ENCODE results near the gene FRY.
A peak's percentile ranks its signal among the peaks of the same experiment; 100 is the strongest.

The FRY gene

DNA sequence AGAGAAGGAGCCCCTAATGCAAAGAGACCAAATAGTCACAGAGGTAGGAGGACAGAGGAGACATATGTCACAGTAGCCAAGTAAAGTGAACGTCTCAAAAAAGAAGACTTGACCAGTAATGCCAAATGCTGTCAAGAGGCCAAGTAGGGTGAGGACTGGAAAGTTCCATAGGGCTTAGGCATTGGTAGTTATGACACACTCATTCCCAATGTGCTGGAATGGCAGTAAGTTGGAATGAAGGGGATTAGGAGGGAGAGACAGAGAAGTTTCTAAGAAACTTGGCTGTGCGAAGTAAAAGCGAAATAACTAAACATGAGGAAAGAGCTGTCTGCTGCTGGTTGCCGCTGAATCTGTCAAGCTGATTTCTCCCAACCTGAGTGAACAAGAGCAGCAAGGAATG, 14.9 kb upstream of the FRY start:
- DNase-seq (ENCODE audit: low spot score), result no peak

DNA sequence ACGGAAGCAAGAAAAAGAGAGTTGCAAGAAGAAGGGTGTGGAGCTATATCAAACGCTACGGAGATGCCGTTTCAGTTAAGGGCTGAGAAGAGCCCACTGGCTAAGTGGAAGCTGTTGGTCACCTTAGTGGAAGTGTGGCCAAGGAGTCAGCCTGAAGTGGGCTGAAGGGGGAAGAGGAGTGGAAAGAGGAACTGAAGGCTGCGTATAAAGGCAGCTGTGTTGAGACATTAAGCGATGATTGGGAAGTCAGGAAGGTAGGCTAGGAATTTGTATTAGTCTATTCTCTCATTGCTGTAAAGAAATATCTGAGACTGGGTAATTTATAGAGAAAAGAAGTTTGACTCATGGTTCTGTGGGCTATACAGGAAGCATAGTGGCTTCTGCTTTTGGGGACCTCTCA, 14.1 kb upstream of the FRY start:
- no peak for DNase-seq (ENCODE audit: low spot score)

DNA sequence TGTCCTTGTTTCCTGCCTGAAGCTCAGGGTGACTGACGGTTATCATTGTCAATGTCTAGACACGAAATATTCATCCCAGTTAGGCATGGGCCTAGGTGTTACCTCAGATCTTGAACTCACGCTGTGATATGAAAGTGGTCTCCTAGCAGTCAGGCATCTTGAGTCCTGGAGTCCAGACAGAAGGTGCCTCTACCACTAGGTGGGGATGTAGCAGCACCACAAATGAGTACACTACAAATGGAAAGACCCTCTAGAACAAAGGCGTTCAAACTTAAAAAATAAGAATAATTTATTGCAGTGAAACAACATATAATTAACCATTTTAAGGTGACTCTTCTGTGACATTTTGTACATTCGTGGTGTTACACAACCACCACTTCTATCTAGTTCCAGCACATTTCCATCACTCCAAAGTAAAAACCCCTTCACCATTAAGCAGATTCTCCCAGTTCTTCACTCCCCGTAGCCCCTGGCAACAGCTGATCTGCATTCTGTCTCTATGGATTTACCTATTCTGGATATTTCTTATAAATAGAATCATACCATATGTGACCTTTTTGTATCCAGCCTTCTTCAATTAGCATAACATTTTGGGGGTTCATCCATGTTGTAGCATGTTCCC, 11.9 kb upstream of the FRY start:
- DNase-seq (ENCODE audit: low spot score), result peak; percentile 63

DNA sequence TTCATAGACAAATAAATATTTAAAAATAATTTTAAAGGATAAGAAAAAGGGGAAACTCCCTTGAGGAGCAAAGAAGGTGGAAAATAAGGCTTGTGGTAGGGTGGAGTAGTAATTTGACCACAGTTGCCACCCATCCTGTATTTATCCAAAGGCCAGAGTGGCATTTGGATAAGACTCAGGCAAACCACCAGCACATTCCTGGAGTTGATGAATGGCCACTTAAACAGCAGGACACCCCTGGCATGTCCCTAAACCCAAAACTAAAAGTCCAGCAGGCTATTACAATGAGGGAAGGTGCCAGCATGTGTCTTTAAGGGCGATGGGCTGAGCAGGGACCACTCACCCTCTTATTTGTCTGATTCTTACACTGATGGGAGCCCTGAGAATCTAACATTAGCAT, 9.8 kb upstream of the FRY start:
- no peak for DNase-seq (ENCODE audit: low spot score)

DNA sequence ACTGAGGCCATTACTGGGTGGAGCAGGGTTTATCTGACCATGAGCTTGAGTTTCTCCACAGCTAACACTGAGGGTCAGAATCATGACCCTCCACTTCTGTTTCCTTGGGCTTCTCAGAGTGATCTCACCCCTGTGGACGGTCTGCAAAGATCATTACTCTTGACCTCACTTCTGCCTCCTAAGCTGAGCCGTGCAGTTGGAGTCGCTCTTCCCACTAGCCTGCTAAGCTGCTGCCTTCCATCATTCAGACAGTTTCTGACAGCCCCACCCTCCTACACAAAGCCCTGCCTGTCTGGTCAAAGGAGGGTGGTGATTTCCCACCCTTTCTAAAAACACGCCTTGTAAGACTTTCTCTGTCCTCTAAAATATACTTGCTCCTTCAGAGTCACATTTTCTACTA, 9.3 kb upstream of the FRY start:
- DNase-seq (ENCODE audit: low spot score), result no peak

DNA sequence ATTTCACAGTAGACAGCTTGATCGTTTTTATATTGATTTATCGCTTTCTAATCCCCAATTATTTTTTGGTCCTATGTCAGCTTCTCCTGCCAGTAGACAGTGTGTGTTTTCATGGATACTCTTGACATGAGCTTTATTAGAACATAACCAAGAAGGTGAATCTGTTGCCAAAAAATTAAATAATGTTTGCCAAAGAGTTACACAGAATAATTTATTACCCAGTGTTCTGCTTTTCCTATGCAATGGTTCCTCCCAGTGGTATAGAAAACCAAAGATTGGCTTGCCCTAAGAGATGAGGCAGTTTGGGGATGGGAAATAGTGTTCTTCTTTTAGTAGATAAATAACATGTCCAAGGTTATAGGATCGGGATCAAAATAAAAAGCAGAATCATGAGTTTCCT, 8.5 kb upstream of the FRY start:
- no peak for DNase-seq (ENCODE audit: low spot score)

DNA sequence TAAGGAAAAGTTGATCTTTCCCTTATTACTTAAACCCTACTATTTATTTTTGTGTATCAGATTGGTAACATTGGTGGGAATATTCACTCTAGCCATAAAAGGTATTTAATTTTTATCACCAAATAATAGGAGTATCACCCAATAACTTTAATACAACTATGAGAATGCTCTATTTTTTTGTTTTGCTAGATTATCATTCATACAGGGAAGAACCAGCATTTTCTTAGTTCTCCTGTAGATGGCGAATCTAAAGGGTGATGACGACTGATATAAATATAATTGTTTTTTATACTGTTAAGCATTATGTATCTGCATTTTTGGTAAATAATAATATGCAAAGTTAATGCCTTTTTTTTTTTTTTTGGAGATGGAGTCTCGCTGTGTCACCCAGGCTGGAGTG, 7.9 kb upstream of the FRY start:
- no peak for DNase-seq (ENCODE audit: low spot score)

DNA sequence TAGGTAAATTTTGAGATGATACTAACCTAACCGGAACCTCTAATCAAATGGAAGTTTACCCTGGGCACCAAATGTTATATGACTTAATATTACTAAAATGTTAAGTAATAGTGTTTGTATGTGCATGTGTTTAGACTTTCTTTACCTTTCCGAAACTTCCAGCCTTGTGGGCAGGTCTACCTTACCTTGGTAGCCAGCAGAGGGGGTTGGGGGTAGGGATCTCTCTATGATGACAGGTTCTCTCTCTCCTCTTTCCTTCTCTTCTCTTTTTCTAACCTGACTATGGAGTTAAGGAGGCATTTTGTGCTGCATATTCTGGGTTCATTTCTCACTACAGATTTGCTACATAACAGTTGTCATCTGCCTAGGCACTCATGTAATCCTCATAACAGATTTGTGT, 6.8 kb upstream of the FRY start:
- DNase-seq (ENCODE audit: low spot score), result no peak

DNA sequence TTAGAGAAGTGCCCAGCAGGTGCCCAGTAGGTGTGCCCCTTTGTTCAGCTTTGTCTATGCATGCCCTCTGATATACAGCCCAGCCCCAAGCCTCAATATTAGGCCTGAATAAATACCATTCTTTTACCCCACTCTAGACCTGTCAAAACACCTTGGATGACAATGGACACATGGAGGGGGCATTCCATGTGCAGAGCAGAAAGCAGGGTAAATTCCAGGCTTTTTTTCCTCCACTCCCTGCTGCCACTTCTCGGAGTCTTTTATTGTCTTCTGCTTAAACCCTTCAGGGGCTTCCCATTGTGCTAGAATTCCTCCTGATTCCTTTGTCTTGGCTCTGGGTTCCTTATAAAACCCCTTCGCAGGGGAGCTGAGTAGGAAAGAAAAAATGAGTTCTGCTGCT, 5.8 kb upstream of the FRY start:
- DNase-seq (ENCODE audit: low spot score), result no peak

DNA sequence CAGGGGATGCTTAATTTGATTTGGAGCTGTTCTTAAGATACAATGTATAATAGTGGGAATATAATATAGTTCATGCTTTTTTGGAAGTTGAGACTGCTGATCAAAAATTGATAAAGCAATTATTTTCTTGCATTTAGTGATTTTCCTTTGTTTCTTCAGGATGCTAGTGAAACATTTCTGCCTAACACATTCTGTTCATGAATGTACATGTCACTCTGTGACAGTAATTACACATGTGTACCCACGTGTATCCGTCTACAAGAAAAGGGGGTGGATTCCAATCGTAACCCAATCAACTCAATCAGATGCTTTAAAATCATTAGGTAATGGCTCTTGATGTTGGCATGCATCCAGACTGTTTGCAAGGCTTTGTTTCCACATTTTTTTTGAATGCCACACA, 5.0 kb upstream of the FRY start:
- no peak for DNase-seq (ENCODE audit: low spot score)

DNA sequence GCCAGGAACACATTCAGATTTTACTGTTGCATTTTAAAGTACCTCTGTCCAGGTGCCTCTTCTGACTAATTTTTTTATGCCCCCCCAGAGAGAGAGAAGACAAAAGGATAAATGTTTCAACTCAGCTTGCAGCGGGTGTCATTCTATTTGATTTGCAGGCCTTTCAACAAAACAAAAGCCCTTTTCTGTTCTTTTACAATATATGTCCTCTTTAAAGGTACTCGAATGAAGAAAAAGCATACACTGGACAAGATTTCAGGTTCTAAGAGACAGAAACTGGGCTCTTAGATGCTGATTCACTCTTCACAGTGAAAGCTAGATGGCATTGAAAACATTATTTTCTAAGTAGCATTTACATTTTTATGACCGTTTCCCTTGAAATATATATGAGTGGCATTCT, 2.9 kb upstream of the FRY start:
- DNase-seq (ENCODE audit: low spot score), result no peak

DNA sequence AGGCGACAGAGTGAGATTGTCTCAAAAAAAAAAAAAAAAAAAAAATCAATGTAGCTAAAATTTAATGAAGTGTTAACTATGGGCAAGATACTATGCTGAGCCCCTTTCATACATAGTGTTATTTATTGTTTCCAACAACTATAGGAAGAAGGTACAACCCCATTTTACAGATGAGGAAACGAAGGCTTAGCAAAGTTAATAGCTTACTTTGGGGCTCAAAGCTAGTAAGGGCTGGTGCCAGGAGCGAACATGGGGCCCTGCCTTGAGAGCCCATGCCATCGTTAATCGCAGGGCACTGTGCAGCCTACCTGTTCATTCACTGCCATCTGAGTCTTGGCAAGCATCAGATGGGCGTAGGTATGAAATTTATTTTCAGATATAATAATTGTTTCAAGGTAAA, 1.9 kb upstream of the FRY start:
- DNase-seq (ENCODE audit: low spot score), result no peak

DNA sequence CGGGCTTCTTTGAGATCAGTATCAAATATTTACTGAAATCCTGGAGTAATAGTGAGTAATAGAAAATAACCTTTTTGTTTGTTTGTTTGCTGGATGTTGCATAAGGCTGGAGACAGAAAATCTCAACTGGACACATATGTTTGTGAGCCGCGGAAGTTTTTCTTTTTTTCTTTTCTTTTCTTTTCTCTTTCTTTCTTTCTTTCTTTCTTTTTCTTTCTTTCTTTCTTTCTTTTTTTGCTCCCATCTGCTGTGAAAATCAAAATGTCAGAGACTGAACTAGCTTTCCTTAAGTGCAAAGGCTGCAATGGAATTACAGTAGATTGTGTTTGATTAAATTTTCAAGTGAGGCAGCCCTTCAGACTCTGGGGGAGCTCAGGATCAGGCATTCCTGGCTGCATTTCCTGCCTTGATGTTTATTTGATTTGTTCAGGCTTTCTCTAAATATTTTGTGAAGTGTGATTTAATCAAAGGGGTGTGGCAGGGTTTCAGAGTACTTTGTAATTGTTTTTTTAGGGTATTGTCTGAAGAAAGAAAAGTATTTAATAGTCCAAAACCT, 319 bp downstream of the FRY start:
- DNase-seq (ENCODE audit: low spot score), result no peak

DNA sequence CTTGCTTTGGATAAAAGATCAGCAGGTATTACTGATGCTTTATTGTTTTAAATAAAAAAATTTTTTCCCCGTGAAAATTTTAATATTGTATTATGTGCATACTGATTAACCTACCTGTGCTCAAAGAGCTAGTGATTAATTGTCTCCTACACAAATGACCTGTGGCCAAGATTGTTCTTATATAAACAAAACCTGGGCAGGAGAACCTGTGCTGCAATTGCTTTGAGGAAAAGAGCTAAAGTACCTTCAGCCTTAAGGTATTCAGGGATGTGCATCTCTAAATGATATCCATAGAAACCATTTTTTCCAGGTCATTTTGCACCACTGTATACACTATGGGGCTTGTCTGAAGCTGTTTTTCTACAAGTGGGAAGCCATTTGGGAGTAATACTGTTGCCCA, 1.2 kb downstream of the FRY start:
- no peak for DNase-seq (ENCODE audit: low spot score)

DNA sequence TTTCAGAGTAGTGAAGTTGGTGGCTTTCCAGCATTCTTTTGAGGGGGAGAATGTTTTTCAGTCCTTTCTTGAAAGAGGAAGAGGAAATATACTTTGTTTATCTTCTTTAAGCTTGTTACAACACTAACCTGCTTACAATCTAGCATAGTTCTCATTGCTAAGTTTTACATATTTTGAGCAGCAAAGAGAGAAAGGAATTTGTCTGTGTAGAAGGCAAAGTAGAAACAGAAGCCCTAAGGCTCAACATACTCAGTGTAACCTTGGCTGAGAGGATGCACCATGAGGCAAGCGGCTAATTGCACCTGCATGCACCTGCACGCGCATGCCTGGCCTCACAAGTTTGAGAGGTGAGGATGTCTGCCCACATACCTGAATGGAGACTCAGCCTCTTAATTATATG, 2.2 kb downstream of the FRY start:
- no peak for DNase-seq (ENCODE audit: low spot score)

DNA sequence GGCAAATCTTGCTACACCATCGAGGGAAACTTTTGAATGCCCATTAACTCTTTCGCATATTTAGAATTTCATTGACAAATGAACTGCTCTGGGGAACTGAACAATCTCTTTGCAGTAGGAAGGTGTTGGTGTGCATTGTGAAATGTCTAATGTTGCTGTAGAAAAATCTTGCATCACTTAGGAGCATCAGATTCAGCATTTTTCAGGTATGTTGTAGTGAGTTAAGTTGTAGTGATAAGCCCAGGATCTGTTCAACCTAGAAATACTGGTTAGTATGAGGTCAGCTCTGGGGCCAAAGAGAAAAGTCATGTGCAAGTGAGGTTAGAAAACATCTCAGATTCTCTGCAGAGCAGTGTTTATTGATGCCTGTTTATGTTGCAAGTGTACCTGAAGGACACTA, 4.1 kb downstream of the FRY start:
- no peak for DNase-seq (ENCODE audit: low spot score)

DNA sequence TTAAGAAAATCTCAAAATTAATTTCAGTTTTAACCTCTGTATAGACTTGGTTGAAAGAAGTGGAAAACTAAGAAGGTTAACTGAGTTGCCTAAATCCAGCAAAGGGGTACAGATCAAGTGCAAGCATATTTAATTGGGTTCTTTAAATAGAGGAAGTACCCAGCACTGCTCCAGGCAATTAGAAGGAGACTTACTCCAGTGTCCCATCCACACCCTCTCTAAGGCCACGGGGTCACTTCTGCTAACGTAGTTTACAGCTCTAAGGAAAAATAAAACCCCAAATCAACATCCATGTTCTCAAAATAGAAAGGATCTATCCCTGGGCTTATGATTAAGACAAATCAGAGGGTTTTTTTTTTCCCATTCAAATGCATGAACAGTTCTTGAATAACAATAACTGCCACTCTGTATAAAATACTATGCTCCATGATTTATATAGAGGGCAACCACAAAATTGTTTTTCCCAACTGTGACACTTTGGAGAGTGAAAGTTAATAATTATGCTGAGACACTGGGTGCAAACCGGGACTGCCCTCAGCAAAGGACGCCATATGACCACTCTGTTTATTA, 4.6 kb downstream of the FRY start:
- DNase-seq (ENCODE audit: low spot score), result no peak

DNA sequence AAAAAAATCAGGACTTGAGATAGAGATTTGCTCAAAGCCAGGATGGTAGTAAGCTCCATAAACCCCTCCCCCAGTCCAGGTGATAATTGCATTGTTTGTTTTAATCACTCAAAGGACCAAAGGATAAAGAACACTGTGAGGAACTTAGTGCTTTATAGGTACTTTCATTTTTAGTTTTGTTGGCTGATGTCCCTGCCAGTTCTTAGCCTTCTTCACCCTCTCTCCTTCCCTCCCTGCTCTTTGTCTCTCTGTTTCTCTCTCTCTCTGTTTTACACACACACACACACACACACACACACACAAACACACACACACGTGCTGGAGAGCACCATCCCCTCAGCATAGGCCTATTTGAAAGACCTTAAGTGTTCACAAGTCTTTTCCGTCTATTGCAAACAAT, 5.2 kb downstream of the FRY start:
- no peak for DNase-seq (ENCODE audit: low spot score)

DNA sequence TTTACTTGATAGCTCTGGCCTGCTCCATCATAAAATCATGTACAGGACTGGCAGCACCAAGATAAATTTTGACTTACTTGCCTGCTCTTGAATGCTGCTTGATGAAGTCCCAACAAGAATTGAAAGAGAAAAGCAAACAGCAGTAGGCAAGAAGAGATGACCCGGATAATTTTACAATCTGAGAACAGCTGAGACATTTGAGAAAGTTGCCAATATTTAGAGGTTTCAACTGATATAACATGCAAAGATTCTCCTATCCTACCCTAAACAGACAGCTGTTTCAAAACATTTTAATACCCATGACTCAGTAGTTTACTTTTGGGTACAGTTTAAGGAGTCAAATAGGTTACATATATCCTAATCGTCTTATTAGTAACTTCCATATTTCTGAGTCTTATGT, 5.9 kb downstream of the FRY start:
- DNase-seq (ENCODE audit: low spot score), result no peak

DNA sequence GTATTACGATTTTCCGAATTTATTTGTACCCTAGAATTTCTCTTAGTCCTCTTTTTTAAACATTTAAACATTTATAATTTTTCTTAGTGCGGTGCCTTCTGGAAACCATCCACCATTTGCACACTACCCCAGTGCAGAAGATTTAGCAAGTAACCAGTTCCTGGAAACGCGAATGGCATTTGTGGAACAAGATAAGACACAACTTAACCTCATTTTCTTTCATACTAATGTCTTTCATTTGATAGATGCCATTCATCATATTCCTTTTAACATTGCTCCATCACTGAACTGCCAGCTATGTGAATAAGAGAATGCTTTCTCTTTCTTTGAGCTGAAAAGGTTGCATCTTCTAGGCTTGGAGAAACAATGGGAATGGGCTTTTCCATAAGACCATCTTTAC, 6.8 kb downstream of the FRY start:
- no peak for DNase-seq (ENCODE audit: low spot score)

DNA sequence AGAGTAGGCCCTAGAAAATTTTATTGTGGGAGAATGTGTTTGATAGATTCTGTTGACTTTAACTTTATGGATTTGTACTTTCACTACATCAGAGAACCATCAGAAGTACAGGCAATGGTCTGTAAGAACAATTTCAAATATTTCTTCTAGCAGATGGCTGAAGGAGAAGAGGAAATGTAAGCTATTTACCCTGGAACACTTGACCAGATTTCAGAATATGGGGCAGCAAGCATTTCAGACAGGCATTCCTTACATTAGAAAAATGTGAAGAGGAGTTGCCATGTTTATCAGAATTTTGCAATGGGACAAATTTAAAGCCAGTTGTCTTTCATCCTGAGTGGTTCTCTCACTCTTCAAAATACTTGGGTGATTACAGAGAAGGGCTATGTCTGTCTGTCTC, 7.5 kb downstream of the FRY start:
- no peak for DNase-seq (ENCODE audit: low spot score)

DNA sequence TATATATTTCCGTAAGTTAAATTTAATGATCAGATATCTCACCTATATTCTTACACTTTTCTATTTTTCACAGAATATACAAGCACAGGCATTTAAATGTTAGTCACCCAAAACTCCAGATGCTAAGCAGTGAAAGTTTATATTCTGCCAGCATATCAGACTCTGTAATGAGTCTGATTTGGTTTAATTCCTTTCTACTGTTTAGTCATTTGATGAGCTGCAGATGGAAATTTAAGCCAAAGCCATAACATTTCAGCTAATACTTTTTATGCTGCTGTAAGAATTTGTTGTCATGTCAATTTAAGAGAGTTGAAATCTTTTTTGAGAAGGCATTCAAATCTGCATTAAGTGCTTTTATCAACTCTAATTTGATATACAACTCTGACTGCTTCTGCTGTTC, 8.0 kb downstream of the FRY start:
- DNase-seq (ENCODE audit: low spot score), result no peak

DNA sequence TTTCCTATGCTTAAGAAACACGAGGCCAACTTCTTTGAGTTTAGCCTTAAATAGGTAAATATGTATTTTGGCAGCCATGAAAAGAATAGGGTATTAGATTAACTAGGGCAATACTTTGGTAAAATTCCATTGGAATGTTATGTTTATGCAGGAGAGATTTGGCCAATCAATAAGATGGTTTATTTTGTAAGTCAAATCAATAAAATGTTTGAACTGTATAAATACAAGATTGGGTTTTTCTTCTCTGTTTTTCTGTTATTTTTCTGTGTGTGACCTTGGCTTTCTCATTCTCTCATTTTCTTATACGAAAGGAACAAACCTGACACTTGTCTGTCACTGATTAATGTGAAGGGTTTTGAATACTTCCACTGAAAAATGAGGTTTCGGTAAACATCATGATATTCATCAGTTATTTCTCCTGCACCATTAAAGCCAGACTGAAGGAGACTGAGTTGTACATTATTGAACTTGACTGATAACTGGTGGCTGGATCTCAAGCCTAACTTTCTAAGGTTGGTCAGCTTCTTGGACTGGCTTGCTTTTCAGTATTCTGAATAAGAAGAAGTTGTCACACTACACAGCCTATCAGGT, 8.6 kb downstream of the FRY start:
- no peak for DNase-seq (ENCODE audit: low spot score)

DNA sequence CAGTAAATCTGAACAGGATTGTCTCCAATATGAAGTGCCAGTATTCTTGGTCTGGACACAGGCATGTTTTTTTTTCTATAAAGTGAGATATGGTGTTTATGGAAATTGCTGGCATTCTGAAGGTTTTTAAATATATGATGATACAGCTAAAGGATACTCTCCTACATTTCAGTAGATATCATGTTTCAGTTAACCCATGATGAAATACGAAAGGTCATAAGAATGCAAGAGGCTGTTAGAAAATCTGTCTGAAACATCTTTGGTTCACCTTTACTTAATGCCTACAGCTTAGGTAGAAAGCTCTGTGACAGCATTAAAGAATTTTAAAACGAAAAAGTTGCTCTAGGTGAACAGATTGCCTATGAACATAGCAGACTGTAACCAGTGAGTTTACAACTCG, 9.1 kb downstream of the FRY start:
- DNase-seq (ENCODE audit: low spot score), result no peak

Measured in germinal center (tissue), 1 donor.